ENCODE measurements around the gene EPHA6. TPM values are rescaled to one million over a fixed set of nuclear protein-coding genes. Genes with fewer than 3 reads are reported as not detected.
A peak's percentile ranks its signal among the peaks of the same experiment; 100 is the strongest.

The EPHA6 gene
- total and polyA plus RNA-seq, 2 donors (not counting 1 experiment from before 2014, with no cell fraction given), result under 0.01 TPM; not detected in 1

GRCh38 chr3:97670952-97671351, 856.6 kb downstream of the EPHA6 start:
- Histone ChIP-seq H4K20me1 (ENCODE audit: control insufficient read depth, extremely low read depth, insufficient read depth, low read length) (no peaks in the 10 kb centered on the region), H3K79me2 (ENCODE audit: control insufficient read depth, insufficient read depth, low read length) (no peaks in the 10 kb centered on the region), H3K9me3 (ENCODE audit: control insufficient read depth, insufficient read depth, low read depth, low read length) (no peaks in the 10 kb centered on the region), H3K27me3 (ENCODE audit: control insufficient read depth, insufficient read depth, low read length) (no peaks in the 10 kb centered on the region), H3K4me3 (replicated peaks in 1 of 4; ENCODE audit: control extremely low read depth in 1 of 4, insufficient read depth in 1 of 4, low read depth in 3 of 4, low read length in 4 of 4) (no peak overlapping the region), H2AFZ (ENCODE audit: low read length) (no peak overlapping the region), H3K4me1 (ENCODE audit: control insufficient read depth, extremely low read depth, insufficient read depth, low read length) (no peaks in the 10 kb centered on the region), H3K27ac (ENCODE audit: insufficient read depth, low read length) (no peak overlapping the region), H3K9ac (ENCODE audit: insufficient read depth, low read length) (no peak overlapping the region), H3K4me2 (ENCODE audit: extremely low read depth, insufficient read depth, low read length) (no peak overlapping the region), H3K36me3 (ENCODE audit: control insufficient read depth, insufficient read depth, low read length) (no peaks in the 10 kb centered on the region)
- TF ChIP-seq EZH2 (IDR thresholded peaks at IDR 0.05; ENCODE audit: low read length, missing control alignments) (no peak), CTCF (conservative IDR thresholded peaks at IDR 0.05 in 1 of 2, IDR thresholded peaks at IDR 0.05 in 1 of 2; ENCODE audit: low read depth in 1 of 2, low read length in 2 of 2) (no peak)
- no peak for DNase-seq (ENCODE audit: low read depth in 2 of 2)

- TF ChIP-seq EZH2 (IDR thresholded peaks at IDR 0.05; ENCODE audit: low read length, missing control alignments) (no peak), CTCF (conservative IDR thresholded peaks at IDR 0.05 in 1 of 2, IDR thresholded peaks at IDR 0.05 in 1 of 2; ENCODE audit: low read depth in 1 of 2, low read length in 2 of 2) (no peak)
- Histone ChIP-seq H3K79me2 (ENCODE audit: control insufficient read depth, insufficient read depth, low read length) (no peaks in the 10 kb centered on the region), H3K4me2 (ENCODE audit: extremely low read depth, insufficient read depth, low read length) (no peak overlapping the region), H3K27me3 (ENCODE audit: control insufficient read depth, insufficient read depth, low read length) (no peaks in the 10 kb centered on the region), H3K36me3 (ENCODE audit: control insufficient read depth, insufficient read depth, low read length) (no peaks in the 10 kb centered on the region), H4K20me1 (ENCODE audit: control insufficient read depth, extremely low read depth, insufficient read depth, low read length) (no peaks in the 10 kb centered on the region), H3K9me3 (ENCODE audit: control insufficient read depth, insufficient read depth, low read depth, low read length) (no peaks in the 10 kb centered on the region), H3K4me1 (ENCODE audit: control insufficient read depth, extremely low read depth, insufficient read depth, low read length) (no peaks in the 10 kb centered on the region), H2AFZ (ENCODE audit: low read length) (no peak overlapping the region), H3K27ac (ENCODE audit: insufficient read depth, low read length) (no peak overlapping the region), H3K9ac (ENCODE audit: insufficient read depth, low read length) (no peak overlapping the region), H3K4me3 (replicated peaks in 1 of 4; ENCODE audit: control extremely low read depth in 1 of 4, insufficient read depth in 1 of 4, low read depth in 3 of 4, low read length in 4 of 4) (no peak overlapping the region)
- peak in 1 of 2 donors; percentile 0 for DNase-seq (ENCODE audit: low read depth in 2 of 2)
Measured at GRCh38 chr3:97673357-97673997, 859.1 kb downstream of the EPHA6 start.

GRCh38 chr3:97674461-97674860, 860.1 kb downstream of the EPHA6 start:
- no peak for DNase-seq (ENCODE audit: low read depth in 2 of 2)
- H3K9me3 ChIP-seq (ENCODE audit: control insufficient read depth, insufficient read depth, low read depth, low read length), result no peaks in the 10 kb centered on the region
- H3K4me3 ChIP-seq (replicated peaks in 1 of 4; ENCODE audit: control extremely low read depth in 1 of 4, insufficient read depth in 1 of 4, low read depth in 3 of 4, low read length in 4 of 4), result no peak overlapping the region
- H4K20me1 ChIP-seq (ENCODE audit: control insufficient read depth, extremely low read depth, insufficient read depth, low read length), result no peaks in the 10 kb centered on the region
- no peak overlapping the region for H3K9ac ChIP-seq (ENCODE audit: insufficient read depth, low read length)
- no peaks in the 10 kb centered on the region for H3K36me3 ChIP-seq (ENCODE audit: control insufficient read depth, insufficient read depth, low read length)
- no peak overlapping the region for H3K4me2 ChIP-seq (ENCODE audit: extremely low read depth, insufficient read depth, low read length)
- H3K79me2 ChIP-seq (ENCODE audit: control insufficient read depth, insufficient read depth, low read length), result no peaks in the 10 kb centered on the region
- no peaks in the 10 kb centered on the region for H3K27me3 ChIP-seq (ENCODE audit: control insufficient read depth, insufficient read depth, low read length)
- H3K27ac ChIP-seq (ENCODE audit: insufficient read depth, low read length), result no peak overlapping the region
- H3K4me1 ChIP-seq (ENCODE audit: control insufficient read depth, extremely low read depth, insufficient read depth, low read length), result no peaks in the 10 kb centered on the region
- TF ChIP-seq EZH2 (IDR thresholded peaks at IDR 0.05; ENCODE audit: low read length, missing control alignments), result no peak
- no peak for TF ChIP-seq CTCF (conservative IDR thresholded peaks at IDR 0.05 in 1 of 2, IDR thresholded peaks at IDR 0.05 in 1 of 2; ENCODE audit: low read depth in 1 of 2, low read length in 2 of 2)
- H2AFZ ChIP-seq (ENCODE audit: low read length), result no peak overlapping the region
